Measurements from ENCODE around the gene AHNAK.
"Not testable (repeated sequence)": the region's sequence is repeated elsewhere in the genome, so short reads cannot be mapped to it uniquely, and the experiment has no call there.

Gene AHNAK

GRCh38 chr11:62546244-62546928, at the start of gene AHNAK:
Gene AHNAK (minus strand): TSS chr11:62546806. CDS start chr11:62536098, 10,708 bp downstream.
- peak; percentile 63 for DNase-seq (ENCODE audit: low read depth, low spot score)

DNA sequence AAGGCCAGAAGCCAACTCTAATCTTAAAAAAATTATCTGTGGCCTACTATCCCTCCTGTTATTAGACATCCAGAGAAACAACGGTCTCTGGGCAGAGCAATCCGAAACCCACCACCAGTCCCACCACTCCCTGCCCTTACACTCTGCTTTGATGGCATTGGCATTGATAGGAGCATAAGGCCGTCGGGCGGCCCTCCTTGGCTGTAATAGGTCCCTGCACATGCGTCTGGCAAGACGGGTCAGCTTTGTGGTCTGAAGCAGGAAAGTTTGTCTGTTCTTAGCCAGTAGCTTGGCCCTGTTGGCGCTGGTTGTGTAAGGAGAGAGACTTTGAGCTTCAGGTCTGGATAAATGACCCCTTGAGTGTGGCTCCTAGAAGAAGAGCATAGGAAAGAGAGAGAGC, 48.5 kb upstream of the AHNAK start:
- no peak for DNase-seq (ENCODE audit: low read depth, low spot score)

GRCh38 chr11:62593434-62594044, 46.9 kb upstream of the AHNAK start:
- peak; percentile 87 for DNase-seq (ENCODE audit: low read depth, low spot score)

DNA sequence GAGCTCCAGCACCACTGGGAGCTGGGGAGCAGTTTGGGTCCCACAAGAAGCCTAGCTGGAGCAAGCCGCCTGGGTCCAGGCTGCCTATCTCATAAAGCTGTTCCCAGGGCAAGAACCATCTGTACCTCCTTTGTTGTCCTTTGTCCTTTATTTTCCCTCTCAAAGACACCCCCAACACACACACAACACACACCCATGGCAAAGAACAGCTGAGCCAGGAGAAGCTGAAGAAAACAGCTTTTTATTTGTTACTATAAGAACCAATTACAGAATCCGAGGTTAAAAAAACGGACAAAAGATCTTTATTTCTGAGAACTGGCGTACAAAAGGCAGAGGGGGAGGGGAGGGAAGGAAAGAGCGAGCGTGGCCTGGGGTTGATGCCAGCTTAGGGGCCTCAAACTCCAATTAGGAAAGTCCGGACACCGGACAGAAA, 46.4 kb upstream of the AHNAK start:
- no peak for DNase-seq (ENCODE audit: low read depth, low spot score)

DNA sequence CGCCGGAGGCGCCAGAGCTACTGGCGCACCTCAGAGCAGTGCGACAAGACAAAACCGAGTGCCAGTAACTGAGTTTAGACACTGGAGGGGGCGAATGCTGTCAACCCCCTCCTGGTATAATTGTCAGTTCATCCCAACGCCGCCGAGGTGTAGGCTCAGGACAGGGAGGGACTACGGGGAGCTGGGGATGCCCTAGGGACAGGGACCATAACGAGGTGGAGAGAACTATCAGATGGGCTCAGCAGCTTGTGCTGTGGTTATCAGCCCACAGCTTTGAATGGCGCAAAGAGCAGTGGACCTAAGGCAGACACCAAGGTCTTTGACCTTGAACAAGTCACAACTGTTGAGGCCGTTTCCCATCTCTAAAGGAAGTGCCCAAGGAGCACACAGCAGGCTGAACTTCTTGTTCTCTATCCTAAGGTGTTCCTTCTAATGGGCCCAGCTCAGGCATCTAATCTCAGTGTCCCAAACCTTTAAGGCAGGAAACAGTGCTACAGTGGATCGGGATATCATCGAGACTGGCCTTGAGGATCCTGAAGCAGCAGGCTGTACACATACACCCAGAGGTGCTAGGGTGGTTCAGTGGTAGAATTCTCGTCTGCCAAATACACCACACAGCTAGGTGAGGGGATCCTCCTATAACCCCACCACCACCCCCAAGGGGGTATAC, 45.7 kb upstream of the AHNAK start:
- DNase-seq (ENCODE audit: low read depth, low spot score): no peak

- peak; percentile 100 for DNase-seq (ENCODE audit: low read depth, low spot score)
Measured at GRCh38 chr11:62591448-62592145, 45.0 kb upstream of the AHNAK start, which contains the start of gene TUT1. Gene TUT1 (minus strand): TSS chr11:62591523. CDS start chr11:62591485, 38 bp downstream.

- DNase-seq (ENCODE audit: low read depth, low spot score): no peak
Measured at GRCh38 chr11:62588966-62589637, 42.5 kb upstream of the AHNAK start.

DNA sequence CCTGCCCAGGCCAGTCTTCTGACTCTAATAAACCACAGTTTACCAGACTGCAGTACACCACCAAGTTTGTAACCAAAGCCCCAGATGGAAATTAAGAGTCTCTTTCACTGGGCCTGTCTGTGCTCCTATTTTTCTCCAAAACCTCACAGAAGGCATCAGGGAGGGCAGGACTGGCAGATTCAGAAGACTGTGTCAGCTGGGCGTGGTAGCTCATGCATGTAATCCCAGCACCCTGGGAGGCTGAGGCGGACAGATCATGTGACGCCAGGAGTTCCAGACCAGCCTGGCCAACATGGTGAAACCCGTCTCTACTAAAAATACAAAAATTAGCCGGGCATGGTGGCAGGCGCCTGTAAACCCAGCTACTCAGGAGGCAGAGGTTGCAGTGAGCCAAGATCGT, 38.8 kb upstream of the AHNAK start:
- DNase-seq (ENCODE audit: low read depth, low spot score): not testable (repeated sequence)

- DNase-seq (ENCODE audit: low read depth, low spot score): not testable (repeated sequence)
Measured at GRCh38 chr11:62581735-62582134, 35.1 kb upstream of the AHNAK start.

- DNase-seq (ENCODE audit: low read depth, low spot score): no peak
Measured at GRCh38 chr11:62580959-62581715, 34.5 kb upstream of the AHNAK start.

- no peak for DNase-seq (ENCODE audit: low read depth, low spot score)
Measured at GRCh38 chr11:62579252-62579651, 32.6 kb upstream of the AHNAK start.

GRCh38 chr11:62578541-62578940, 31.9 kb upstream of the AHNAK start:
- DNase-seq (ENCODE audit: low read depth, low spot score): no peak

- DNase-seq (ENCODE audit: low read depth, low spot score): no peak
Measured at GRCh38 chr11:62577046-62577714, 30.6 kb upstream of the AHNAK start.

- no peak for DNase-seq (ENCODE audit: low read depth, low spot score)
Measured at GRCh38 chr11:62575837-62576236, 29.2 kb upstream of the AHNAK start.

GRCh38 chr11:62575156-62575555, 28.6 kb upstream of the AHNAK start:
- no peak for DNase-seq (ENCODE audit: low read depth, low spot score)

DNA sequence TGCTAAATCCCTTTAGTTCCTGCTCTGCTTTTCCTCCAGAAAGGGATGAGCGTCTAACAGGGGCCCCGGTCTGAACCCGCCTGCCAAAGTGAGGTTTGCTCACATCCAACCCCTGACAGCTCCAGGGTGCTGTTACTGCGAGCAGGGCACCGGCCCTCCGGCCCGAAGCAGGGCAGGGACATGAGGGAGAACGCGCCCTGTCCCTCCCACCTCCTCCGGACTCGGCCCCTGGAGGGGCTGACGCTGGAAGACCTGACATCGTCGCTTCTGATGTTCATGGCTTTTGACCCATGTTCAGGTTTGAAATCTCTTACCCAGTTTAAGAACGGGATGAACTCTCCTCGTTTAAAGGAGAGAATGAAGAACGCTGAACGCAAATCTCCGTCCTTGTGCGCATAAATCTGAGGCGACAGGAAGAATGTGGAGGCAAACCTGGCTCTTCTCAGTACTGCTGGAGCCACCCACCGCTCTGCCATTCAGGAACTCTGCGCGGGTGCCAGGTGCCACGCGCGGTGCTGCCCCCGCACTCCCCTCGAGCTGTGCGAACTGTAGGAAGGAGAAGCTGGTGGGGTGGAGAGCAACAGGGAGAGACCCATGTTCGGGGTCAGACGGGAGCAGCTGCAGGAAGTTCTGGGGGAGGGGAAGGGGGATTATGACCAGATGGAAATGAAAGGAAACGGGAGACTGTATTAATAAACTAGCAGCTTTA, 27.9 kb upstream of the AHNAK start:
- no peak for DNase-seq (ENCODE audit: low read depth, low spot score)

DNA sequence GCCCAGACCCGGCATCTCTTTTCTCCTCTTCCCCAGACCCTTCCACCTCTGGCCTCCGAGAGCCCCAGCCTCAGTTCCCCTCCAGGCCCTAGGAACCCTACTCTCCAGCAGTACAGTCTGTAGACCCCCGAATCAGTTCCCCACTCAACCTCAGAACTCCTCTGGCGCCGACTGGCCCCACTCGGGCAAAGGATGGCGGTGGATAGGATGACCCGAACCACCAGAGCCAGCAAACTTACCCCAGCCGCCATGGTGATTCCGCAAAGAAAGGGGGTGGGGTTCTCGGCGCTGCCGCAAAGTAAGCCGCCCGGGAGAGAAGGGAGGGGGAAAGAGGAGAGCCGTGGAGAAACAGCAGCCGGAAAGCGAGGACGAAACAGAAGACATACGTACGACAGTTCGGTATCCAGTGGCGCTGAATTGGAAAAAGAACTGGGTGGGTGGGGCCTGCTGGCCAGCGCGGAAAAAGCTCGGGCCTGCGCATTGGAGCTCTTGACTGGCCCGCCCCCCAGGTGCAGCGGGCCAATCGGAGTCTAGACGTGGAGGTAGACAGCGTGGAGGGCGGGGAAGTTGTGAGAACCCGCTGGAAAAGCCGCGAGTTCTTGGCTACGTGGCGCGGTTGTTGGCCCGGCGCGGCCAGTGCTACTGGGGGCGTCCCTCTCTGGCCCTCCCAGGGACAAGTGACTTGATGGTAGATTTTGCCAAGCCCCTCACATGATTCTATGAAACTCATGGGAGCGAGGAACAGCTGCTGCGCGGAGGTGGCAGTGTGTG, 27.2 kb upstream of the AHNAK start, which contains the start of gene EEF1G:
Gene EEF1G, minus strand, starts transcription at position 300 of the 771 bp plus-strand sequence. Its CDS starts 49 bp downstream, at position 251.
- DNase-seq (ENCODE audit: low read depth, low spot score): peak; percentile 100

DNA sequence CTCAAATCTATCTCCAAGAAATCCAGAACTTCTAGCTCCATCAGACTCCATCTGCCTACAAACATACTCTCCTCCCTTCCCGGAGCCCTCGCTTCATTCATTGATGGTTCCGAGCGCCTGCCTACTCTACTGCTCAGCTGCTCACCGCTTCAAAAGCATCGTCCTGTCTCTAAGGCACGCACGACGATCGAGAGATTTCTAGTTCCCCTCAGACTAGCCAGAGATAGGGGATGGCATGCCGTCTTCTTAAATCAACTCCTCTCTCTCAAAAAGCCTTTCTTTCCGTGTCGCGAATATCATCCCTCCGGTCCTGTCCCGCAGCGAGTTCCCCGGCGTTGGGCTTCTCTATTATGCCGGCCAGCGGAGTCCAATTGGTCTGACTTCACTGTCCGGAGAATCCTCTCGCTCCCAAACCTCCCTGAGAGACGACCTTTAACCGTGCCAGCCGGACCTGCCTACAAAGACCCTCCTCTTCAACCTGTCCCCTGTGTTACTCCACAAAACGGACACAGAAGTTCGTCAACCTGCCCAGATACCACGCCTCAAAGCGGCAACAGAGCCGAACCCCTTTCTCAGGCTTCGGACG, 26.5 kb upstream of the AHNAK start:
- DNase-seq (ENCODE audit: low read depth, low spot score): peak; percentile 38
